Suprapubic skin (tissue), 4 donors: ENCODE data around the gene SOSTDC1. TPM values are rescaled to one million over a fixed set of nuclear protein-coding genes. Genes with fewer than 3 reads are reported as not detected.
"Not testable (repeated sequence)": the region's sequence is repeated elsewhere in the genome, so short reads cannot be mapped to it uniquely, and the experiment has no call there.

ENCODE experiments used
- DNase-seq, 2 donors: peaks; one replicate each; pipeline ENCODE4 v3.0.0-alpha.2; 2019; ENCODE audit warnings: low spot score in 2 of 2
- H3K27ac ChIP-seq: fragments of 200-600 bp; sonication (generic); one replicate; pipeline ENCODE4 v1.5.1; 2019
- H3K27me3 ChIP-seq: fragments of 200-600 bp; sonication (generic); one replicate; pipeline ENCODE4 v1.5.1; 2019
- H3K36me3 ChIP-seq: fragments of 200-600 bp; sonication (generic); one replicate; pipeline ENCODE4 v1.5.1; 2019
- H3K4me1 ChIP-seq: fragments of 200-600 bp; sonication (generic); one replicate; pipeline ENCODE4 v1.5.1; 2019
- H3K4me3 ChIP-seq: fragments of 200-600 bp; sonication (generic); one replicate; pipeline ENCODE4 v1.5.1; 2019; ENCODE audit warnings: mild to moderate bottlenecking
- H3K9me3 ChIP-seq: fragments of 200-600 bp; sonication (generic); one replicate; pipeline ENCODE4 v1.5.1; 2019
- CTCF ChIP-seq, 2 donors: fragments of 200-600 bp in 1 of 2; fragments of 450-650 bp in 1 of 2; sonication (generic) in 1 of 2; IDR thresholded peaks; one replicate each; pipeline ENCODE4 v1.5.1; 2016 to 2019; ENCODE audit warnings: antibody characterized with exemption in 2 of 2, mild to moderate bottlenecking in 1 of 2, moderate library complexity in 1 of 2
- EP300 ChIP-seq: sonication (generic); formaldehyde crosslinking; IDR thresholded peaks from one replicate; pipeline ENCODE4 v1.6.1; 2017; ENCODE audit warnings: antibody characterized with exemption
- POLR2A ChIP-seq, 2 donors: fragments of 450-650 bp; IDR thresholded peaks; one replicate each; pipeline ENCODE4 v1.6.1; 2017; ENCODE audit warnings: antibody characterized with exemption in 2 of 2, mild to moderate bottlenecking in 2 of 2, moderate library complexity in 2 of 2
- POLR2AphosphoS5 ChIP-seq, 3 donors: sonication (generic); formaldehyde crosslinking; IDR thresholded peaks; one replicate each; pipeline ENCODE4 v1.6.1; 2017; ENCODE audit warnings: antibody characterized with exemption in 3 of 3
- whole genome bisulfite sequencing: methylation state at CpG from one replicate; pipeline ENCODE4 v1.1.5; 2018; 5-methylcytosine and 5-hydroxymethylcytosine counted together
- total RNA-seq, 4 donors: library from RNA; depleted of rRNA; stranded (reverse); fragments of >200 nt; gene quantifications; one replicate each; pipeline ENCODE4 v1.1.0, GENCODE V29; 2016

Gene SOSTDC1
- total RNA-seq, 4 donors from 2014 or later, result 14.7 to 40.5 (median 23.4) TPM

- WGBS, result 27% methylated on average over 2 of the region's 2 CpGs
Measured at GRCh38 chr7:16463520-16463919, 2.0 kb downstream of the SOSTDC1 start.

GRCh38 chr7:16462431-16462889 is 3.1 kb downstream of the SOSTDC1 start:
- H3K27me3 ChIP-seq, result no peaks in the 10 kb centered on the region
- no peak for DNase-seq
- no peaks in the 10 kb centered on the region for H3K36me3 ChIP-seq
- H3K27ac ChIP-seq, result peak overlapping the region; percentile 80
- 76% methylated on average over 7 of the region's 7 CpGs for WGBS
- peak overlapping the region; percentile 30 for H3K4me3 ChIP-seq
- H3K4me1 ChIP-seq, result peaks cover 5% of the 10 kb centered on the region
- no peak for TF ChIP-seq POLR2A (IDR thresholded peaks at IDR 0.05)
- TF ChIP-seq POLR2AphosphoS5 (IDR thresholded peaks at IDR 0.05), result no peak
- TF ChIP-seq CTCF (IDR thresholded peaks at IDR 0.05), result no peak
- TF ChIP-seq EP300, result no peak
- H3K9me3 ChIP-seq, result no peaks in the 10 kb centered on the region

More at GRCh38 chr7:16463520-16463919, 2.0 kb downstream of the SOSTDC1 start:
- TF ChIP-seq POLR2A (IDR thresholded peaks at IDR 0.05) (no peak), POLR2AphosphoS5 (IDR thresholded peaks at IDR 0.05) (no peak), CTCF (IDR thresholded peaks at IDR 0.05) (no peak), EP300 (no peak)
- peak overlapping the region; percentile 80 for H3K27ac ChIP-seq
- H3K4me3 ChIP-seq, result peak overlapping the region; percentile 30
- DNase-seq, result no peak
- H3K9me3 ChIP-seq, result no peaks in the 10 kb centered on the region
- peaks cover 5% of the 10 kb centered on the region for H3K4me1 ChIP-seq
- H3K27me3 ChIP-seq, result no peaks in the 10 kb centered on the region
- no peaks in the 10 kb centered on the region for H3K36me3 ChIP-seq

- TF ChIP-seq POLR2AphosphoS5 (IDR thresholded peaks at IDR 0.05) (no peak), CTCF (IDR thresholded peaks at IDR 0.05) (no peak), POLR2A (IDR thresholded peaks at IDR 0.05) (no peak), EP300 (no peak)
- no peaks in the 10 kb centered on the region for H3K9me3 ChIP-seq
- peaks cover 5% of the 10 kb centered on the region for H3K4me1 ChIP-seq
- no peak for DNase-seq
- no peak overlapping the region for H3K4me3 ChIP-seq
- no peak overlapping the region for H3K27ac ChIP-seq
- H3K27me3 ChIP-seq, result no peaks in the 10 kb centered on the region
- no peaks in the 10 kb centered on the region for H3K36me3 ChIP-seq
- WGBS, result 61% methylated on average over 2 of the region's 2 CpGs
Measured at GRCh38 chr7:16460789-16461493, 4.6 kb downstream of the SOSTDC1 start.

- H3K27me3 ChIP-seq, H3K4me1 ChIP-seq, H3K4me3 ChIP-seq, H3K27ac ChIP-seq, H3K36me3 ChIP-seq, DNase-seq, H3K9me3 ChIP-seq: not testable (repeated sequence)
- WGBS, result 50% methylated on average over 1 of the region's 1 CpG
Measured at GRCh38 chr7:16456303-16456702, 9.2 kb downstream of the SOSTDC1 start.

- no peak for DNase-seq
- Histone ChIP-seq H3K27ac (no peak overlapping the region), H3K27me3 (no peaks in the 10 kb centered on the region), H3K4me1 (no peaks in the 10 kb centered on the region), H3K9me3 (no peaks in the 10 kb centered on the region), H3K36me3 (no peaks in the 10 kb centered on the region), H3K4me3 (no peak overlapping the region)
- 59% methylated on average over 1 of the region's 1 CpG for WGBS
- no peak for TF ChIP-seq EP300
Measured at GRCh38 chr7:16455591-16455990, 9.9 kb downstream of the SOSTDC1 start.

GRCh38 chr7:16450366-16450765 is 15.2 kb downstream of the SOSTDC1 start:
- TF ChIP-seq POLR2A (IDR thresholded peaks at IDR 0.05) (no peak), CTCF (IDR thresholded peaks at IDR 0.05) (no peak), POLR2AphosphoS5 (IDR thresholded peaks at IDR 0.05) (no peak), EP300 (no peak)
- Histone ChIP-seq H3K9me3 (no peaks in the 10 kb centered on the region), H3K27me3 (no peaks in the 10 kb centered on the region), H3K4me1 (no peaks in the 10 kb centered on the region), H3K36me3 (no peaks in the 10 kb centered on the region), H3K27ac (no peak overlapping the region), H3K4me3 (no peak overlapping the region)
- DNase-seq, result no peak
- 79% methylated on average over 6 of the region's 6 CpGs for WGBS
